ENCODE data around the gene CELF5.
"Not testable (repeated sequence)": the region's sequence is repeated elsewhere in the genome, so short reads cannot be mapped to it uniquely, and the experiment has no call there.

Gene CELF5

GRCh38 chr19:3284759-3285646 lies 60.5 kb downstream of the CELF5 start:
- no peak for TF ChIP-seq CTCF (IDR thresholded peaks at IDR 0.05)
- TF ChIP-seq ZFX (IDR thresholded peaks at IDR 0.05; ENCODE audit: borderline replicate concordance) = no peak
- H3K27ac ChIP-seq = peak overlapping the region; percentile 73

DNA sequence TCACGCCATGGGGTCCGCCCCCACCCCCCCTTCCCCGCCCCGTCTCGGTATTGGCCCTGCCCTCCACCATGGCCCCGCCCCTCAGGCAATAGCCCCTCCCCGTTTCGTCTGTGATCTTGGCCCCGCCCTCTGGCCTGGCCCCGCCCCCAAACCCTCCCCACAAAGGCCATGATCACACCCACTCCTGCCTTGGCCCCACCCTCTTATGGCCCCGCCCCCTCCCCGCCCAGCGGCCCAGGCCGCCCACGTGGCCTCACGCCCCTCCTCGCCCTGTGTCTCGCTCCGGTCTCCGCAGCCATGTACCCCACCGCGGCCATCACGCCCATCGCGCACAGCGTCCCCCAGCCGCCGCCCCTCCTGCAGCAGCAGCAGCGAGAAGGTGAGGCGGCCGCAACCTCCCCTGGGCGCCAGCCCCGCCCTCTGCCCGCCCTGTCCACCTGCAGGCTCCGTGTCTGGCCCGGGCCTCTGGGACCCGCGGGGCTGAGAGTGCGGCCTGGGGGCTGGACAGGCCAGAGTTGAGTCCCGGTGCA lies 61.3 kb downstream of the CELF5 start:
- TF ChIP-seq CTCF (IDR thresholded peaks at IDR 0.05) = no peak
- TF ChIP-seq ZFX (IDR thresholded peaks at IDR 0.05; ENCODE audit: borderline replicate concordance) = no peak
- H3K27ac ChIP-seq = peak overlapping the region; percentile 52

- no peak overlapping the region for H3K27ac ChIP-seq
- no peak for TF ChIP-seq ZFX (IDR thresholded peaks at IDR 0.05; ENCODE audit: borderline replicate concordance)
- TF ChIP-seq CTCF (IDR thresholded peaks at IDR 0.05) = no peak
Measured at GRCh38 chr19:3287814-3288213, 63.4 kb downstream of the CELF5 start.

GRCh38 chr19:3288437-3288836 lies 64.0 kb downstream of the CELF5 start:
- H3K27ac ChIP-seq = not testable (repeated sequence)

- peak overlapping the region; percentile 53 for H3K27ac ChIP-seq
- TF ChIP-seq CTCF (IDR thresholded peaks at IDR 0.05) = no peak
- no peak for TF ChIP-seq ZFX (IDR thresholded peaks at IDR 0.05; ENCODE audit: borderline replicate concordance)
Measured at GRCh38 chr19:3289971-3290569, 65.6 kb downstream of the CELF5 start.

DNA sequence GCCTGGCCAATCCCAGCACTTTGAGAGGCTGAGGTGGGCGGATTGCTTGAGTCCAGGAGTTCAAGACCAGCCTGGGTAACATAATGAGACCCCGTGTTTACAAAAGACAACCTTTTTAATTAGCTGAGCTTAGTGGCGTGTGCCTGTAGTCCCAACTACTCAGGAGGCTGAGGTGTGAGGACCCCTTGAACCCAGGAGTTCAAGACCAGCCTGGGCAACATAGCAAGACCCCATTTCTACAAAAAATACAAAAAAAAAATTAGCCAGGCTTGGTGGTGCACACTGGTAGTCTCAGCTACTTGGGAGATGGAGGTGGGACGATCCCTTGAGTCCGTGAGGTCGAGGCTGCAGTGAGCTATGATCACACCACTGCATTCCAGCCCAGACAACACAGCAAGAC lies 66.4 kb downstream of the CELF5 start:
- peak overlapping the region; percentile 53 for H3K27ac ChIP-seq

DNA sequence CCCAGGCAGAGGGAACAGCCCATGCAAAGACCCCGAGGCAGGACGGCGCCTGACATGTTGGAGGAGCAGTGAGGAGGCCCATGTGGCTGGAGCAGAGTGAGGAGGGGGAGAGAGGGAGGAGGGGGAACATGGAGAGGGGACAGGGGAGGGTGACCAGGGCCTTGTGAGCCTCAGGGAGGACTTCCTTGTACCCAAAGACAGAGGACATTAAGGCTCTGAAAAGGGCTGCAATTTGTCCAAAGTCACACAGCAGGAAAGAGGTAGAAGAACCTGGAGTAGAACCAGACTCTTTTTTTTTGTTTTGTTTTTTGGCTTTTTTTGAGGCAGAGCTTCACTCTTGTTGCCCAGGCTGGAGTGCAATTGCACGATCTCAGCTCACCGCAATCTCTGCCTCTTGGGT lies 67.2 kb downstream of the CELF5 start:
- H3K27ac ChIP-seq = no peak overlapping the region
- TF ChIP-seq CTCF (IDR thresholded peaks at IDR 0.05) = no peak
- no peak for TF ChIP-seq ZFX (IDR thresholded peaks at IDR 0.05; ENCODE audit: borderline replicate concordance)

GRCh38 chr19:3292958-3293529 lies 68.6 kb downstream of the CELF5 start:
- no peak overlapping the region for H3K27ac ChIP-seq
- TF ChIP-seq CTCF (IDR thresholded peaks at IDR 0.05) = no peak
- no peak for TF ChIP-seq ZFX (IDR thresholded peaks at IDR 0.05; ENCODE audit: borderline replicate concordance)

Measured in 22Rv1 (cell line).